Measurements from ENCODE around the gene SLC6A7. TPM values are rescaled to one million over a fixed set of nuclear protein-coding genes. Genes with fewer than 3 reads are reported as not detected.
"Not testable (repeated sequence)": the region's sequence is repeated elsewhere in the genome, so short reads cannot be mapped to it uniquely, and the experiment has no call there.

The SLC6A7 gene
- total RNA-seq, 2 donors from 2014 or later = not detected

GRCh38 chr5:150246429-150246828 is 56.6 kb downstream of the SLC6A7 start:
- Mint-ChIP-seq H3K27me3 (ENCODE audit: insufficient read depth) (peaks cover 12% of the 10 kb centered on the region), H3K27ac (no peak overlapping the region), H3K4me1 (peaks cover 6% of the 10 kb centered on the region), H3K9me3 (no peaks in the 10 kb centered on the region), H3K4me3 (no peak overlapping the region), H3K36me3 (ENCODE audit: low read depth) (no peaks in the 10 kb centered on the region)
- Histone ChIP-seq H3K9me3 (ENCODE audit: control insufficient read depth, low read length) (no peaks in the 10 kb centered on the region), H3K36me3 (ENCODE audit: control insufficient read depth, insufficient read depth, low read length) (no peaks in the 10 kb centered on the region), H3K4me3 (ENCODE audit: low read length) (no peak overlapping the region), H3K27ac (ENCODE audit: low read depth, low read length) (no peak overlapping the region), H3K9ac (ENCODE audit: extremely low read depth, low read length, poor library complexity, severe bottlenecking) (no peak overlapping the region), H3K27me3 (ENCODE audit: control insufficient read depth, insufficient read depth, low read length, poor library complexity, severe bottlenecking) (no peaks in the 10 kb centered on the region), H3K4me1 (ENCODE audit: control insufficient read depth, insufficient read depth, low read length) (peaks cover 4% of the 10 kb centered on the region)
- DNase-seq = no peak
- no peak for TF ChIP-seq CTCF (conservative IDR thresholded peaks at IDR 0.05)
- 90 to 100% methylated on average over 3 to 5 of the region's 5 CpGs for WGBS, 2 experiments (ENCODE audit: insufficient coverage in 1 of 2, insufficient read length in 1 of 2)

- Mint-ChIP-seq H3K4me3 (no peak overlapping the region), H3K27me3 (ENCODE audit: insufficient read depth) (peaks cover 11% of the 10 kb centered on the region), H3K4me1 (peaks cover 6% of the 10 kb centered on the region), H3K27ac (no peak overlapping the region), H3K9me3 (no peaks in the 10 kb centered on the region), H3K36me3 (ENCODE audit: low read depth) (no peaks in the 10 kb centered on the region)
- TF ChIP-seq CTCF (conservative IDR thresholded peaks at IDR 0.05) = no peak
- no peak for DNase-seq
- H3K27me3 ChIP-seq (ENCODE audit: control insufficient read depth, insufficient read depth, low read length, poor library complexity, severe bottlenecking) = no peaks in the 10 kb centered on the region
- H3K9ac ChIP-seq (ENCODE audit: extremely low read depth, low read length, poor library complexity, severe bottlenecking) = no peak overlapping the region
- 86 to 94% methylated on average over 3 to 5 of the region's 5 CpGs for WGBS, 2 experiments (ENCODE audit: insufficient coverage in 1 of 2, insufficient read length in 1 of 2)
- no peak overlapping the region for H3K4me3 ChIP-seq (ENCODE audit: low read length)
- peaks cover 8% of the 10 kb centered on the region for H3K4me1 ChIP-seq (ENCODE audit: control insufficient read depth, insufficient read depth, low read length)
- H3K36me3 ChIP-seq (ENCODE audit: control insufficient read depth, insufficient read depth, low read length) = no peaks in the 10 kb centered on the region
- H3K9me3 ChIP-seq (ENCODE audit: control insufficient read depth, low read length) = no peaks in the 10 kb centered on the region
- H3K27ac ChIP-seq (ENCODE audit: low read depth, low read length) = no peak overlapping the region
These were observed 57.0 kb downstream of the SLC6A7 start for GRCh38 chr5:150246835-150247234.

- Histone ChIP-seq H3K4me1 (ENCODE audit: control insufficient read depth, insufficient read depth, low read length) (peaks cover 6% of the 10 kb centered on the region), H3K4me3 (ENCODE audit: low read length) (no peak overlapping the region), H3K36me3 (ENCODE audit: control insufficient read depth, insufficient read depth, low read length) (no peaks in the 10 kb centered on the region), H3K9me3 (ENCODE audit: control insufficient read depth, low read length) (no peaks in the 10 kb centered on the region), H3K9ac (ENCODE audit: extremely low read depth, low read length, poor library complexity, severe bottlenecking) (no peak overlapping the region), H3K27me3 (ENCODE audit: control insufficient read depth, insufficient read depth, low read length, poor library complexity, severe bottlenecking) (no peaks in the 10 kb centered on the region), H3K27ac (ENCODE audit: low read depth, low read length) (no peak overlapping the region)
- no peak for DNase-seq
- 93 to 94% methylated on average over 6 to 9 of the region's 9 CpGs for WGBS, 2 experiments (ENCODE audit: insufficient coverage in 1 of 2, insufficient read length in 1 of 2)
- Mint-ChIP-seq H3K36me3 (ENCODE audit: low read depth) (no peaks in the 10 kb centered on the region), H3K27ac (no peak overlapping the region), H3K4me3 (no peak overlapping the region), H3K27me3 (ENCODE audit: insufficient read depth) (peaks cover 9% of the 10 kb centered on the region), H3K9me3 (no peaks in the 10 kb centered on the region), H3K4me1 (peaks cover 6% of the 10 kb centered on the region)
- no peak for TF ChIP-seq CTCF (conservative IDR thresholded peaks at IDR 0.05)
These were observed 57.9 kb downstream of the SLC6A7 start for GRCh38 chr5:150247726-150248125.

- H3K27ac ChIP-seq (ENCODE audit: low read depth, low read length); H3K36me3 ChIP-seq (ENCODE audit: control insufficient read depth, insufficient read depth, low read length); H3K4me1 Mint-ChIP-seq; H3K27ac Mint-ChIP-seq; H3K4me1 ChIP-seq (ENCODE audit: control insufficient read depth, insufficient read depth, low read length); H3K9me3 ChIP-seq (ENCODE audit: control insufficient read depth, low read length); DNase-seq; H3K27me3 Mint-ChIP-seq (ENCODE audit: insufficient read depth); H3K36me3 Mint-ChIP-seq (ENCODE audit: low read depth); H3K4me3 ChIP-seq (ENCODE audit: low read length); H3K27me3 ChIP-seq (ENCODE audit: control insufficient read depth, insufficient read depth, low read length, poor library complexity, severe bottlenecking); H3K4me3 Mint-ChIP-seq; H3K9ac ChIP-seq (ENCODE audit: extremely low read depth, low read length, poor library complexity, severe bottlenecking); H3K9me3 Mint-ChIP-seq: not testable (repeated sequence)
- 83 to 94% methylated on average over 1 to 6 of the region's 6 CpGs for WGBS, 2 experiments (ENCODE audit: insufficient coverage in 1 of 2, insufficient read length in 1 of 2)
These were observed 58.6 kb downstream of the SLC6A7 start for GRCh38 chr5:150248493-150248892.

Measured in endodermal cell (in vitro differentiated cells).